Fibroblast of mammary gland (primary cell): ENCODE results near the gene BCS1L.

Experiments used
- DNase-seq: peaks from one replicate; pipeline ENCODE4 v3.0.0-alpha.2; 2010; ENCODE audit warnings: low read depth
- H3K4me3 ChIP-seq: 2 replicates; pipeline ENCODE4 v1.5.1; 2011; ENCODE audit warnings: low read depth, mild to moderate bottlenecking, low read length, moderate library complexity; ENCODE audit not compliant: control insufficient read depth
- TF ChIP-seq, protein P1 (sequence below): conservative IDR thresholded peaks from 2 replicates; pipeline ENCODE4 v1.5.1; 2011; ENCODE audit warnings: low read depth, low read length, inconsistent platforms; ENCODE audit not compliant: control insufficient read depth, insufficient read depth

Gene BCS1L

DNA sequence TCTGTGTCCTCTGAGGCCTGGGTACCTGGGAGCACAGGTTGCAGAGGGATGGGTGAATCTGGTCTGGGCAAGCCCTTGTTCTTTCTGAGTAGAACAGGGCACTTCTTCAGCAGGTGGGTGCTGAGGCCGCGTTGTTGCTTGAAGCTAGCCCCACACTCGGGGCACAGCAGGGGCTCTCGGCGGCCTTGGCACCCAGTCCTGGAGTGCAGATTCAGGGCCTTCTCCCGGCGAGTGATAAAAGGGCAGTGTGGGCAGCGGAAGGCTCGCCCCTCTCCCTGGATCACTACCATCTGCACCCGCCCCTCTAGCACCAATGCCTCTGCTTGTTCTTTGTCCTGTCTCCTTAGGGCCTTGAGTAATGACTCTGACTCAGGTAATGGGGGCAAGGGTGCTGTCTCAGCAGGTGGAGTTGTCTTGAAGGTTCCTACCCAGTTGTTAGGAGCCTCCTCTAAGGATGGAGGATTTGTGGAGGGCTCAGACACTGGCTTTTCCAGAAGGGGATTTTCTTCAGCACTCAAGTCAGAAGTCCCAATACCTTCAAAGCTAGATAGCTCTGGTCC is 15.7 kb upstream of the BCS1L start:
- TF ChIP-seq, protein P1, sequence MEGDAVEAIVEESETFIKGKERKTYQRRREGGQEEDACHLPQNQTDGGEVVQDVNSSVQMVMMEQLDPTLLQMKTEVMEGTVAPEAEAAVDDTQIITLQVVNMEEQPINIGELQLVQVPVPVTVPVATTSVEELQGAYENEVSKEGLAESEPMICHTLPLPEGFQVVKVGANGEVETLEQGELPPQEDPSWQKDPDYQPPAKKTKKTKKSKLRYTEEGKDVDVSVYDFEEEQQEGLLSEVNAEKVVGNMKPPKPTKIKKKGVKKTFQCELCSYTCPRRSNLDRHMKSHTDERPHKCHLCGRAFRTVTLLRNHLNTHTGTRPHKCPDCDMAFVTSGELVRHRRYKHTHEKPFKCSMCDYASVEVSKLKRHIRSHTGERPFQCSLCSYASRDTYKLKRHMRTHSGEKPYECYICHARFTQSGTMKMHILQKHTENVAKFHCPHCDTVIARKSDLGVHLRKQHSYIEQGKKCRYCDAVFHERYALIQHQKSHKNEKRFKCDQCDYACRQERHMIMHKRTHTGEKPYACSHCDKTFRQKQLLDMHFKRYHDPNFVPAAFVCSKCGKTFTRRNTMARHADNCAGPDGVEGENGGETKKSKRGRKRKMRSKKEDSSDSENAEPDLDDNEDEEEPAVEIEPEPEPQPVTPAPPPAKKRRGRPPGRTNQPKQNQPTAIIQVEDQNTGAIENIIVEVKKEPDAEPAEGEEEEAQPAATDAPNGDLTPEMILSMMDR = no peak
- no peak for DNase-seq

DNA sequence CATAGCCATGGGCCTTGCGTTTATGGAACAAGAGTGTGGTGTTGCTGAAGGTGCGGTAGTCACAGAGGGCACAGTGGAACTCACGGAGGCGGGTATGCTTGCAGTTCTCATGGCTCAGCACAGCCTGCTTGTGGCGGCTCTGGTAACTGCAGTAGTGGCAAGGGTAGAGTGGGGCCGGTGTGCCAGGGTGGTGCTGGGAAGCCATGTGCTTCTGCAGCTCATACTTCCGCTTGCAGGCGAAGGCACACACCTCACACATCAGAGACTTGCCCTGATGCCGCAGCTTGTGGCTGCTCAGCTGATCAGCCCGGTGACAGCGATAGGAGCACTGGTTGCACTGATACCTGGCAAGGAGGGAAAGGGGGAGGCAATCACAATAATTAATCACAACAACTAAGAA is 14.8 kb upstream of the BCS1L start:
- TF ChIP-seq, protein P1 = no peak
- DNase-seq = no peak
- H3K4me3 ChIP-seq = no peak overlapping the region

More for the DNA sequence above, 15.7 kb upstream of the BCS1L start:
- H3K4me3 ChIP-seq = no peak overlapping the region

DNA sequence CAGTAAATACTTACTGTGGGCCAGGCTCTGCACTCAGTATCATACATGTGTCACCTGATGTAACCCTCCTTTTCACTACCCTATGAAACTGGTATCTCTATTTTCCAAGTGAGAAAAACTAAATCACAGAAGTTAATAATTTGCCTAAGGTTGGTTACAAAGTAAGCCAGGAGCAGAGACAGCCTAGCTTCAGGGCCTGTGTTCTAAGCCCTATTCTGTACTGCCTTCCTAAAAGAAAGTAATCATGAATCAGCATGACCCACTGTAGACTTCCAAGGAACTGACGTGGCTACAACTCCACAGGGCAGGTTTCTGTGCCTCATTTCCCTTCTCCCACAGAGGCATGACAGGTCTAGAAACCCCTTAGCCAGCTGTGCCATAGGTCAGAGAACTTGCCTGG is 14.4 kb upstream of the BCS1L start:
- TF ChIP-seq, protein P1 = no peak
- peak; percentile 87 for DNase-seq
- H3K4me3 ChIP-seq = no peak overlapping the region

DNA sequence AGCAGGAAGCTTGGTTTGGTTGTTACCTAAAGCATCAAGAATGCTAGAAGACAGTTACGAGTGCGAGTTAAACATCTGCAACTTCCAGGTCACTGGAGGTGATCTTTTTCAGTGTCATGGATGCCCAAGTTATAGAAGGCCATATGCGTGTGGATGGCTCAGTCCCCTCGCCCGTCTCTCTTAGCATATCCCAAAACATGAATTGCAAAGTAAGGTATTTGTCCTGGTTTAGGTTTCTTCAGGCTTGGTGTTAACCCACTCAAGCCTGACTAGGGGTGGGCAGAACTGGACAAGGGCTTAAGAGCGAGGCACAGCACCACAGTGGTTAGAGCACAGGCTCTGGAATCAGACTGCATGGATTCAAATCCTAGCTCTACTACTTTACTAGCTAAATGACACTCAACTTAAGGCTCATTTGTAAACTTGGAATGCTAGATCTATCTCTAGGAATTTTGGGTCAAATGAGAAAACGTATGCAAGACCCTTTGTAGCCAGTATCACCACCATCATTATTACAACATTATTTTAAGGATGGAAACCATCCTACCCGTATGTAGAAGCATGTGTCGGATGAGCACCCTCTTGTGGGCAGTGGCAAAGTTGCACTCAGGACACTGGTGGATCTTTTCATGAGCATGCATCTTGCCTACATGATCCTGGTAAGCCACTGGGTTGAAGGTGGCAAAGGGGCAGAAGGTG is 11.2 kb upstream of the BCS1L start:
- TF ChIP-seq, protein P1 = peak; percentile 91
- peak; percentile 75 for DNase-seq
- H3K4me3 ChIP-seq = no peak overlapping the region

DNA sequence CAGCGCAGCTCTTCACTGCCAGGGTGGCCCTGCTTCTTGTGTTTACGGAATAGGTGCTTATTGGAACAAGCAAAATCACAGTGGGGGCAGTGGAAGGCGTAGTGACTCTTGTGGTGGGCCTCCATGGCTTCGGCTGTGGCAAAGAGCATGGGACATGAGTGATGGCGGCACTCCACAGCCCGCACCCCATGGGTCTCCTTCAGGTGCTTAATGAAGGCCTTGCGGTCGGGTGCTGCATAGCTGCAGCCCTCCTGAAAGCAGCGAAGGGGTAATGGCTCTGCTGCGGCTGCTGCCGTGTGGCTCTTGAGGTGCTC is 10.7 kb upstream of the BCS1L start:
- H3K4me3 ChIP-seq = no peak overlapping the region
- TF ChIP-seq, protein P1 = no peak
- DNase-seq = no peak

DNA sequence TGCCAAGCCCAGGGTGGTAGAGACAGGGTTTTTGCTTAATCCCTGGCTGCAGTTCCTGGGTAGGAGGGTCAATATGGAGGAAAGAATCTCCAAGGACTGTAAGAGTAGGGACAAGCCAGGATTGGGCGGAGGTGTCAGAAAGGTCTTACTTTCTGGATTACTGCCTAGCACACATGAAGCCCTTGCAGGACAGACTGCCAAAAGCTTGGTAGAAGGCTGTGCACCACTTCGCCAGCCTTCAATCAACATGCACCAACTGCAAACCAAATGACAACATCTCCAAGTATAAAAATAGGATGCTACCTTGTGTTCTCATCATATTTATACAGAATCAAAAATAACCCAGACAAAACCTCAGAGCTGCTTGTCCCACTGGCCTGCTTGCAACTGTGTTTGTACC is 3.7 kb upstream of the BCS1L start:
- DNase-seq = no peak
- H3K4me3 ChIP-seq = no peak overlapping the region
- TF ChIP-seq, protein P1 = no peak
